Right lobe of liver (tissue), 6 donors: ENCODE results near the gene LRRC70. TPM values are rescaled to one million over a fixed set of nuclear protein-coding genes. Genes with fewer than 3 reads are reported as not detected.
"Not testable (repeated sequence)": the region's sequence is repeated elsewhere in the genome, so short reads cannot be mapped to it uniquely, and the experiment has no call there.

Source experiments
- ATAC-seq, 4 donors: fragments of 200-7000 bp; cut with Tn5 transposase; one replicate each; pipeline ENCODE4 v1.9.1; 2020; ENCODE audit warnings: mild to moderate bottlenecking in 4 of 4, moderate library complexity in 4 of 4
- DNase-seq, 3 donors: peaks; one replicate each; pipeline ENCODE4 v3.0.0-alpha.2; 2020
- H3K27ac ChIP-seq, 3 donors: fragments of 200-600 bp; one replicate each; pipeline ENCODE4 v1.8.0; 2022
- H3K27me3 ChIP-seq, 2 donors: fragments of 200-600 bp; one replicate each; pipeline ENCODE4 v1.8.0; 2022
- H3K36me3 ChIP-seq, 4 donors: fragments of 200-600 bp; sonication (generic) in 1 of 4; one replicate each; pipeline versions ENCODE4 v1.5.1 to v1.8.0; 2017 to 2022; ENCODE audit warnings: control low read depth in 1 of 4
- H3K4me1 ChIP-seq, 4 donors: fragments of 200-600 bp; sonication (generic) in 1 of 4; one replicate each; pipeline versions ENCODE4 v1.5.1 to v1.8.0; 2017 to 2022; ENCODE audit warnings: control low read depth in 1 of 4
- H3K4me3 ChIP-seq, 3 donors: fragments of 200-600 bp; one replicate each; pipeline ENCODE4 v1.8.0; 2022
- H3K9me3 ChIP-seq, 4 donors: fragments of 200-600 bp; sonication (generic) in 1 of 4; one replicate each; pipeline versions ENCODE4 v1.5.1 to v1.8.0; 2017 to 2022; ENCODE audit warnings: control low read depth in 1 of 4
- POLR2A ChIP-seq: fragments of 450-650 bp; IDR thresholded peaks from one replicate; pipeline ENCODE4 v1.6.1; 2017; ENCODE audit warnings: antibody characterized with exemption, mild to moderate bottlenecking
- WGBS: methylation state at CpG from one replicate; pipeline ENCODE4 v1.1.6; 2018; ENCODE audit warnings: low coverage, low lambda C conversion rate; ENCODE audit not compliant: insufficient coverage; ENCODE audit errors: missing lambda C conversion rate; 5-methylcytosine and 5-hydroxymethylcytosine counted together
- intact Hi-C, 2 donors: fragments of 100-400 bp; cut with DNase I; formaldehyde crosslinking; loops; one replicate each; pipeline versions ENCODE4 v1.11.2 to v1.14.1; 2022
- total RNA-seq, 6 experiments: library from RNA; depleted of rRNA in 2 of 6; stranded (reverse); fragments of >200 nt in 2 of 6; fragmentation: NEBNext Ultra II Directional in 3 of 6; extraction: Animal tissue kit (Norgen Biotek cat#: 25700) in 3 of 6; gene quantifications; one replicate each; pipeline versions ENCODE4 v1.1.0 to v1.2.4, GENCODE V29; 2016 to 2023
- TF ChIP-seq, protein P1 (sequence below), 4 donors: fragments of 200-600 bp in 3 of 4; fragments of 450-650 bp in 1 of 4; IDR thresholded peaks; one replicate each; pipeline versions ENCODE4 v1.5.1 to v1.8.0; 2016 to 2022; ENCODE audit warnings: antibody characterized with exemption in 4 of 4, mild to moderate bottlenecking in 2 of 4
- donor health status: DM: no; HTN: yes; CAD: no.
- donor health status: DM: no; HTN: no; CAD: no.
- donor health status: DM: no; HTN: no; CAD: no.
- donor health status: DM: no; HTN: yes; CAD: no.
- donor health status: DM: no; HTN: yes; CAD: no.

The LRRC70 gene
- total RNA-seq, 6 experiments from 2014 or later = 0.37 to 1.7 (median 1.1) TPM

DNA sequence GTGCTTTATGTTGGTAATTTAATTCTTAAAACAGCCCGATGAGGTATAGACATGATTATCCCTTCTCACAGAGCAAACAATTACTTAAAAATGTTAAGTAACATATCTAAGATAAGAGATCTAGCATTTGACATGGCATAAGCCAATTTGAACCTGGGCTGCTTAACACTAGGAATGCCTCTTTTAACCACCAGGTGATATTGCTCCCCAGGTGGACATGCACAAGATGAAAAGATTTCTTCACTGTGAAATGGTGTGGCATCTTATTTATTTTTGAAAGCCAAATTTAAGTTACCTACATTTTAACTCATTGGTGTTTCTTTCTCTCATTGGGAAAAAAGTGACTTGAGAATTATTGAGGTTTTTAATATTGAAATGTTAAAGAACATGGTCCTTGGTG is 15.8 kb upstream of the LRRC70 start:
- TF ChIP-seq, protein P1, sequence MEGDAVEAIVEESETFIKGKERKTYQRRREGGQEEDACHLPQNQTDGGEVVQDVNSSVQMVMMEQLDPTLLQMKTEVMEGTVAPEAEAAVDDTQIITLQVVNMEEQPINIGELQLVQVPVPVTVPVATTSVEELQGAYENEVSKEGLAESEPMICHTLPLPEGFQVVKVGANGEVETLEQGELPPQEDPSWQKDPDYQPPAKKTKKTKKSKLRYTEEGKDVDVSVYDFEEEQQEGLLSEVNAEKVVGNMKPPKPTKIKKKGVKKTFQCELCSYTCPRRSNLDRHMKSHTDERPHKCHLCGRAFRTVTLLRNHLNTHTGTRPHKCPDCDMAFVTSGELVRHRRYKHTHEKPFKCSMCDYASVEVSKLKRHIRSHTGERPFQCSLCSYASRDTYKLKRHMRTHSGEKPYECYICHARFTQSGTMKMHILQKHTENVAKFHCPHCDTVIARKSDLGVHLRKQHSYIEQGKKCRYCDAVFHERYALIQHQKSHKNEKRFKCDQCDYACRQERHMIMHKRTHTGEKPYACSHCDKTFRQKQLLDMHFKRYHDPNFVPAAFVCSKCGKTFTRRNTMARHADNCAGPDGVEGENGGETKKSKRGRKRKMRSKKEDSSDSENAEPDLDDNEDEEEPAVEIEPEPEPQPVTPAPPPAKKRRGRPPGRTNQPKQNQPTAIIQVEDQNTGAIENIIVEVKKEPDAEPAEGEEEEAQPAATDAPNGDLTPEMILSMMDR (IDR thresholded peaks at IDR 0.05) = no peak
- H3K9me3 ChIP-seq = no peaks in the 10 kb centered on the region
- H3K36me3 ChIP-seq = no peaks in the 10 kb centered on the region
- intact Hi-C loops = no loop called here
- no peaks in the 10 kb centered on the region for H3K4me1 ChIP-seq
- DNase-seq (no peak), ATAC-seq (no peak)
- 64% methylated on average over 1 of the region's 1 CpG for WGBS
- H3K27me3 ChIP-seq = no peaks in the 10 kb centered on the region
- H3K27ac ChIP-seq = no peak overlapping the region
- no peak overlapping the region for H3K4me3 ChIP-seq

DNA sequence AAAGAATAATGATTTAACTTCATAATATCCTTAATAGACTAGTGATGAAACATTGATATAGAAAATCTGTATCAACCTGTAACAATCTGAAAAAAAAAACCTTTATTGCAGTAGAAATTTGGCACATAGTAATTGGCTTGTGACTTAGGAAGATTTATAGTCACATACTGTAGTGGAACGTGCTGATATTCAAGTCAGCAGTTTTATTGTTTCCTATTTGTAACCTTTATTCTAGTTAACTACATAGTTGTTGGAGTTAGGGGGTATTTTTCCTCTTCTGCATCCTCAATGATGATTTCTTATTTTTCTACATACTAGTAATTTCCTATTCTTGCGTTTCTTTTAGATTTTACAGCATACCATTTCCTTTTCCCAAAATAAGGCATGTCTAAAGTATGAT is 14.5 kb upstream of the LRRC70 start:
- intact Hi-C loops = no loop called here
- TF ChIP-seq, protein P1 (IDR thresholded peaks at IDR 0.05) = no peak
- no peak for TF ChIP-seq POLR2A
- Histone ChIP-seq H3K9me3 (no peaks in the 10 kb centered on the region), H3K4me3 (no peak overlapping the region), H3K27ac (no peak overlapping the region), H3K27me3 (no peaks in the 10 kb centered on the region), H3K36me3 (no peaks in the 10 kb centered on the region), H3K4me1 (no peaks in the 10 kb centered on the region)
- ATAC-seq = no peak
- WGBS = 73% methylated on average over 2 of the region's 2 CpGs
- no peak for DNase-seq

DNA sequence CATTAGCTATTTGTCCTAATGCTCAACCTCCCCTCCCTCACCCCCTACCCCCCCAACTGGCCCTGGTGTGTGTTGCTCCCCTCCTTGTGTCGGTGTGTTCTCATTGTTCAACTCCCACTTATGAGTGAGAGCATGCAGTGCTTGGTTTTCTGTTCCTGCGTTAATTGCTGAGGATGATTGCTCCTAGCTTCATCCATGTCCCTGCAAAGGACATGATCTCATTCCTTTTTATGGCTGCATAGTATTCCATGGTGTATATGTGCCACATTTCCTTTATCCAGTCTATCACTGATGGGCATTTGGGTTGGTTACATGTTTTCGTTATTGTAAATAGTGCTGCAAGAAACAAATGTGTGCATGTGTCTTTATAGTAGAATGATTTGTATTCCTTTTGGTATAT is 12.9 kb upstream of the LRRC70 start:
- H3K4me3 ChIP-seq, H3K36me3 ChIP-seq, H3K27ac ChIP-seq, DNase-seq, ATAC-seq, H3K27me3 ChIP-seq, H3K9me3 ChIP-seq, intact Hi-C loops, H3K4me1 ChIP-seq: not testable (repeated sequence)
- WGBS = 67% methylated on average over 3 of the region's 3 CpGs

DNA sequence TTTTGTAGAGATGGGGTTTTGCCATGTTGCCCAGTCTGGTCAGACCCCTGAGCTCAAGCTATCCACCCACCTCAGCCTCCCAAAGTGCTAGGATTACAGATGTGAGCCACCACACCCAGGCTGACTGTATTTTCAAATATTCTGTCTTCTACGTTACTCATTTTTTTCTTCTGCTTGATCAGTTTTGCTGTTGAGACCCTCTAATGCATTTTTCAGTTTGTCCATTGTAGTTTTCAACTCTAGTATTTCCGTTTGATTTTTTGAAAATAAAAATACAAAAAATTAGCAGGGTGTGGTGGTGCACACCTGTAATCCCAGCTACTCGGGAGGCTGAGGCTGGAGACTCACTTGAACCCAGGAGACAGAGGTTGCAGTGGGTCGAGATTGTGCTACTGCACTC is 10.5 kb upstream of the LRRC70 start:
- H3K9me3 ChIP-seq = no peaks in the 10 kb centered on the region
- no peak overlapping the region for H3K4me3 ChIP-seq
- H3K36me3 ChIP-seq = no peaks in the 10 kb centered on the region
- ATAC-seq (no peak), DNase-seq (no peak)
- intact Hi-C loops = no loop called here
- H3K27me3 ChIP-seq = no peaks in the 10 kb centered on the region
- 89% methylated on average over 4 of the region's 4 CpGs for WGBS
- no peak overlapping the region for H3K27ac ChIP-seq
- TF ChIP-seq POLR2A = no peak
- TF ChIP-seq, protein P1 (IDR thresholded peaks at IDR 0.05) = no peak
- H3K4me1 ChIP-seq = no peaks in the 10 kb centered on the region

DNA sequence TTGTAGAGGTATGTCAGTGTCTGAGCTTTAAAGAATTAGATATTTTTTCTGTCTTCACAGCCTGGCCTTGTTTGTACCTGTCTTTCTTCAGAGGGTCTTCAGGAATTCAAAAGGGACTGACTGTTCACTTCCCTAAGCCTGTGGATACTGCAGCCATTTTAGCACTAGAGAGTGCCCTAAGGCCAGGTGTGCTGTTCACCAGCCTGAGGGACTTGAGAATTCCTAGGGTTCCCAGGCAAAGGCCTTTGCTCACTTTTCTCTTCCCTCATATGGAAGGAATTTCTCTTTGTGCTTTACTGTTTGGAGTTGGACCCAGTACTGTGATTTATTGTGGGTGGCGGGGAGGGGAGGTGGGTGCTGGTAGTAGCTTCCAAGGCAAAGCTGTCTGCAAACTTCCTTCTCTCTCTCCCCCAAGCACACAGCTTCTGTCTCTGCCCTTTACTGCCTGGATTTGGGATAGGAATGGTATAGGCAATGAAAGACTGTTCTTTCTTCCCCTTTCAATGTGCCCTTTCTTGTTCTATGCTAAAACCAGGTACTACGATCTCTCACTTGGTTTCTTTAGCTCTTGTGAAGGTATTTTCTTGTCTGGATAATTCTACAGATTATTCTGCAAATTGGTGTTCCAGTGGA is 9.7 kb upstream of the LRRC70 start:
- 100% methylated on average over 1 of the region's 2 CpGs for WGBS
- Histone ChIP-seq H3K27me3 (no peaks in the 10 kb centered on the region), H3K36me3 (no peaks in the 10 kb centered on the region), H3K4me3 (no peak overlapping the region), H3K27ac (no peak overlapping the region), H3K9me3 (no peaks in the 10 kb centered on the region), H3K4me1 (no peaks in the 10 kb centered on the region)
- no peak for ATAC-seq
- DNase-seq = no peak
- TF ChIP-seq, protein P1 (IDR thresholded peaks at IDR 0.05) = no peak
- TF ChIP-seq POLR2A = no peak
- intact Hi-C loops = no loop called here
